Tibial nerve (tissue), 4 donors: ENCODE data around the gene TRIM67. TPM values are rescaled to one million over a fixed set of nuclear protein-coding genes. Genes with fewer than 3 reads are reported as not detected.
"Not testable (repeated sequence)": the region's sequence is repeated elsewhere in the genome, so short reads cannot be mapped to it uniquely, and the experiment has no call there.

Source experiments
- DNase-seq, 2 donors: peaks; one replicate each; pipeline ENCODE4 v3.0.0-alpha.2; 2019; ENCODE audit warnings: low spot score in 2 of 2
- H3K27ac ChIP-seq, 4 donors: fragments of 200-600 bp; sonication (generic) in 3 of 4; one replicate each; pipeline ENCODE4 v1.5.1; 2017 to 2019; ENCODE audit warnings: mild to moderate bottlenecking in 1 of 4
- H3K27me3 ChIP-seq, 2 donors: fragments of 200-600 bp; sonication (generic) in 1 of 2; one replicate each; pipeline versions ENCODE4 v1.5.1 to v1.6.0; 2017 to 2019
- H3K36me3 ChIP-seq, 3 donors: fragments of 200-600 bp; sonication (generic); one replicate each; pipeline ENCODE4 v1.5.1; 2018 to 2019
- H3K4me1 ChIP-seq, 4 donors: fragments of 200-600 bp; sonication (generic) in 3 of 4; one replicate each; pipeline ENCODE4 v1.5.1; 2017 to 2019
- H3K4me3 ChIP-seq, 4 donors: fragments of 200-600 bp; sonication (generic) in 3 of 4; one replicate each; pipeline ENCODE4 v1.5.1; 2017 to 2019; ENCODE audit warnings: mild to moderate bottlenecking in 1 of 4, moderate library complexity in 1 of 4
- H3K9me3 ChIP-seq, 4 donors: fragments of 200-600 bp; sonication (generic) in 3 of 4; one replicate each; pipeline ENCODE4 v1.5.1; 2017 to 2019
- CTCF ChIP-seq, 5 experiments: fragments of 200-600 bp in 3 of 5; fragments of 450-650 bp in 2 of 5; sonication (generic) in 3 of 5; IDR thresholded peaks; one replicate each; pipeline ENCODE4 v1.5.1; 2016 to 2019; ENCODE audit warnings: antibody characterized with exemption in 5 of 5, mild to moderate bottlenecking in 3 of 5, moderate library complexity in 2 of 5
- EP300 ChIP-seq, 2 donors: sonication (generic); formaldehyde crosslinking; IDR thresholded peaks; one replicate each; pipeline ENCODE4 v1.6.1; 2017; ENCODE audit warnings: antibody characterized with exemption in 2 of 2, mild to moderate bottlenecking in 1 of 2
- POLR2A ChIP-seq, 2 donors: fragments of 450-650 bp; IDR thresholded peaks; one replicate each; pipeline ENCODE4 v1.6.1; 2017; ENCODE audit warnings: antibody characterized with exemption in 2 of 2, mild to moderate bottlenecking in 2 of 2, moderate library complexity in 2 of 2
- WGBS, 2 donors: methylation state at CpG; one replicate each; pipeline ENCODE4 v1.1.5; 2018; 5-methylcytosine and 5-hydroxymethylcytosine counted together
- total RNA-seq, 4 donors: library from RNA; depleted of rRNA; stranded (reverse); fragments of >200 nt; gene quantifications; one replicate each; pipeline ENCODE4 v1.1.0, GENCODE V29; 2016

The TRIM67 gene
- total RNA-seq, 4 donors from 2014 or later: 0.30 TPM; not detected in 3

GRCh38 chr1:231211005-231211857 lies 49.4 kb downstream of the TRIM67 start:
- WGBS, 2 donors: 16 to 17% methylated on average over 28 of the region's 28 CpGs
- no peaks in the 10 kb centered on the region for H3K36me3 ChIP-seq
- H3K27me3 ChIP-seq: no peaks in the 10 kb centered on the region
- TF ChIP-seq EP300 (IDR thresholded peaks at IDR 0.05) (no peak), POLR2A (IDR thresholded peaks at IDR 0.05) (no peak), CTCF (IDR thresholded peaks at IDR 0.05) (peak; percentile 79 to 93 (median 90))
- H3K4me3 ChIP-seq: peak overlapping the region; percentile 12 to 41 (median 35)
- H3K27ac ChIP-seq: peak overlapping the region in 1 of 4 donors; percentile 63
- no peaks in the 10 kb centered on the region for H3K9me3 ChIP-seq
- H3K4me1 ChIP-seq: peaks cover 0 to 8% (median 3%) of the 10 kb centered on the region in 4 donors
- peak; percentile 62 to 79 for DNase-seq

DNA sequence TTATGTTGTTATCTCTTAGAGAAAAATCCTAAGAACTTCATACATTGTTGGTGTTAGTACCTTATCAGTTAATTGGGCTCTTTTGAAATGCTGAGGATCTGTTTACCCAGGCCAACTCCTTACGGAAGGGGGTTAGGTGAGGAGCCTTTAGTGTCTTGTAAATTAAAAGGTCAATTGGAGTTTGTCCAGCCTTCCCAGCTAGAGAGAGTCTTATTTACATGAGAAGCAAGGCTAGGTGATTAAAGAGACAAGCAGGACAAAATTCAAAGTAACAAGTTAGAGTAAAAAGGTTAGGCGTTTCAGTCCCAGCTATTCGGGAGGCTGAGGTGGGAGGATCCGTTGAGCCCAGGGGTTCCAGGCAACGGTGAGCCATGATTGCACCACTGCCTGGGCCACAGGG lies 50.4 kb downstream of the TRIM67 start:
- not testable (repeated sequence) for H3K27ac ChIP-seq, H3K27me3 ChIP-seq, H3K9me3 ChIP-seq, H3K4me1 ChIP-seq, DNase-seq, H3K4me3 ChIP-seq, H3K36me3 ChIP-seq
- 62 to 73% methylated on average over 5 of the region's 5 CpGs for WGBS, 2 donors

GRCh38 chr1:231213831-231214573 lies 52.1 kb downstream of the TRIM67 start:
- no peaks in the 10 kb centered on the region for H3K27me3 ChIP-seq
- WGBS, 2 donors: 92 to 93% methylated on average over 21 to 22 of the region's 22 CpGs
- H3K36me3 ChIP-seq: no peaks in the 10 kb centered on the region
- DNase-seq: no peak
- H3K4me1 ChIP-seq: peaks cover 0 to 8% (median 3%) of the 10 kb centered on the region in 4 donors
- no peak overlapping the region for H3K27ac ChIP-seq
- TF ChIP-seq POLR2A (IDR thresholded peaks at IDR 0.05) (no peak), EP300 (IDR thresholded peaks at IDR 0.05) (no peak), CTCF (IDR thresholded peaks at IDR 0.05) (no peak)
- no peaks in the 10 kb centered on the region for H3K9me3 ChIP-seq
- H3K4me3 ChIP-seq: no peak overlapping the region

GRCh38 chr1:231214918-231215680 lies 53.2 kb downstream of the TRIM67 start:
- H3K27me3 ChIP-seq: no peaks in the 10 kb centered on the region
- 73 to 78% methylated on average over 17 of the region's 17 CpGs for WGBS, 2 donors
- no peaks in the 10 kb centered on the region for H3K36me3 ChIP-seq
- no peak overlapping the region for H3K27ac ChIP-seq
- no peak for TF ChIP-seq EP300 (IDR thresholded peaks at IDR 0.05)
- TF ChIP-seq POLR2A (IDR thresholded peaks at IDR 0.05): no peak
- TF ChIP-seq CTCF (IDR thresholded peaks at IDR 0.05): no peak
- H3K4me1 ChIP-seq: peaks cover 0 to 8% (median 3%) of the 10 kb centered on the region in 4 donors
- no peak overlapping the region for H3K4me3 ChIP-seq
- no peaks in the 10 kb centered on the region for H3K9me3 ChIP-seq
- DNase-seq: no peak

DNA sequence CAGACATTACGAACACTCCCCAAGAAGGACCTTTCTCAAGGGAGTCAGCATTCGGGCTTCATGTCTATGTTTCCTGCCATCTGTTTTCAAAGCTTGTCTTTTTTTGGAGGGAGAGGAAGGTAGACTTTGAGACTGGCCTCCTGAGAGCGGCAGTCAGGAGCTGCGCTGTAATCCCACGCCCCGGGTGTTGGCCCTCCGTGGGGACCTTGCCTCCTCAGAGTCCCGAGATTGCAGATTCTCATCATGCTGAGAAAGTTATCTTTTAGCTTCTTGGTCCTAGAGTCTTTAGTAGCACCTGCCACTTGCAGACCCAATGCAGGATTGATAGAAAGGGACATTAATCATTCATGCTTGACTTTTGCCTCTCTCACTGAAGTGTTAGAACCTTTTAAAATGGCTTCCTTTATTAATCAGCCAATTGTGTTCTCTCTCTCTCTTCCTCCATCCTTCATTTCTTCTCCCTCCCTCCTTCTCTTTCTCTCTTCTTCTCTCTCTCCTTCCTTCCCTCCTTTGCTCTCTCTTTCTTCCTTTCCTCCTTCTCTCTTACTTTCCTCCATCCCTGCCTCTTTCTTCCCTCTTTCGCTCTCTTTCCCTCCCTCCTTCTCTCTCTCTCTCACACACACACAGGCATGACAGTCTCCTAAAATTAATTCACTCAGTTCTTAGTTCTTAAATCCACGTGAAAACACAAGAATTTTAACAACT lies 54.0 kb downstream of the TRIM67 start:
- TF ChIP-seq EP300 (IDR thresholded peaks at IDR 0.05): no peak
- no peak for TF ChIP-seq CTCF (IDR thresholded peaks at IDR 0.05)
- TF ChIP-seq POLR2A (IDR thresholded peaks at IDR 0.05): no peak

More for the DNA sequence above, 54.0 kb downstream of the TRIM67 start:
- no peak overlapping the region for H3K27ac ChIP-seq
- no peak for DNase-seq
- peaks cover 0 to 8% (median 3%) of the 10 kb centered on the region in 4 donors for H3K4me1 ChIP-seq
- H3K36me3 ChIP-seq: no peaks in the 10 kb centered on the region
- no peaks in the 10 kb centered on the region for H3K27me3 ChIP-seq
- H3K9me3 ChIP-seq: no peaks in the 10 kb centered on the region
- H3K4me3 ChIP-seq: no peak overlapping the region
- 72 to 75% methylated on average over 10 of the region's 10 CpGs for WGBS, 2 donors
